GM23248 (cell line): Measurements from ENCODE around the gene IPO9.

Source experiments
- EZH2 ChIP-seq: fragments of 200-600 bp; sonication (generic); IDR thresholded peaks from 2 replicates; pipeline ENCODE4 v1.6.1; 2018; ENCODE audit warnings: antibody characterized with exemption, mild to moderate bottlenecking; ENCODE audit not compliant: insufficient read depth, poor library complexity, severe bottlenecking
- EZH2phosphoT487 ChIP-seq: fragments of 200-600 bp; sonication (generic); IDR thresholded peaks from 2 replicates; pipeline ENCODE4 v1.6.1; 2018; ENCODE audit warnings: antibody characterized with exemption, moderate library complexity, mild to moderate bottlenecking, low read depth; ENCODE audit not compliant: insufficient read depth

DNA sequence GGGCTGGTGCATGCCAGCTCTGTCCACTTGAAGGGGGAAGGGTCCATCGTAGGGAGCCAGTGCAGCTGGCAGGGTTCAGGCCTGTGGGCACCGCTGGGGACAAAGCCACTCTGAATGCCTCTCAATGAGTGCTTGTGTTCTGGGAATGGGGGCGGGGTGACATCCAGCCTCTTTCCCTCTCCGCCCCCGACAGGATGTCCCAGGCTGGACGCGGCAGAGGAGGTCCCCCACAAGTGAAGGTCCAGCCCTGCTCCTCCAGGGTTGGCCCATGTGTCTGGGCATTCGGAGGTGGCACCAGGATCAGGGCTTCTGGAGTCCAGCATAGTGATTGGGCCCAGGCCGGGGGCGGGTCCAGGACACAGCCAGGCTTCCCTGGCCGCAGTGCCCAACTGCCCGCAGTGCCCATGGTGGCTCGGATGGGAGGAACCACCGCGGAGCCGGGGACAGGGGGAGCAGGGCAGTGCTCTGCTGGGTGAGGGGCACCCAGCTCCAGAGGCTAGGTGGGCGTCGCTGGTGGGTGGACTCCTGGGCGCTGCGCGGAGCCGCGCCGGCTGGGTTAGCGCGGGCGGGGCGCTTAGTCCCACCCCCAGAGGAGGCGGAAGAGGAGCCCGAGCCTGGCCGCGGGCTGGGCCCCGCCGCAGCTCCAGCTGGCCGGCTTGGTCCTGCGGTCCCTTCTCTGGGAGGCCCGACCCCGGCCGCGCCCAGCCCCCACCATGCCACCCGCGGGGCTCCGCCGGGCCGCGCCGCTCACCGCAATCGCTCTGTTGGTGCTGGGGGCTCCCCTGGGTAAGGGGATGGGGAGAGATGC is 59.5 kb downstream of the IPO9 start, which contains the start of gene SHISA4:
- TF ChIP-seq EZH2, result no peak
- TF ChIP-seq EZH2phosphoT487, result no peak
